K562 (cell line): ENCODE measurements around the gene TAF8. TPM values are rescaled to one million over a fixed set of nuclear protein-coding genes. Genes with fewer than 3 reads are reported as not detected.

Experiments used
- DNMT1 ChIP-seq: fragments of 450-650 bp; IDR thresholded peaks from 2 replicates; pipeline ENCODE4 v1.6.1; 2016; ENCODE audit warnings: antibody characterized with exemption, mild to moderate bottlenecking
- EGR1 ChIP-seq: fragments of 450-650 bp; conservative IDR thresholded peaks from 2 replicates; pipeline ENCODE4 v1.6.1; 2017; ENCODE audit warnings: mild to moderate bottlenecking
- HNRNPH1 ChIP-seq: fragments of 200-400 bp; formaldehyde crosslinking; optimal IDR thresholded peaks from 2 replicates; pipeline ENCODE3; 2017; ENCODE audit warnings: low read depth, mild to moderate bottlenecking, low read length, moderate library complexity
- KLF13 ChIP-seq: fragments of 450-650 bp; IDR thresholded peaks from 2 replicates; pipeline ENCODE4 v1.6.1; 2016; ENCODE audit warnings: missing genetic modification characterization, low read depth, mild to moderate bottlenecking, missing compliant biosample characterization, moderate library complexity, borderline replicate concordance
- MAFG ChIP-seq: fragments of 450-650 bp; conservative IDR thresholded peaks from 2 replicates; pipeline ENCODE4 v1.6.1; 2016; ENCODE audit warnings: missing genetic modification characterization, missing compliant biosample characterization
- RBM22 ChIP-seq: fragments of 200-400 bp; formaldehyde crosslinking; IDR thresholded peaks from 2 replicates; pipeline ENCODE4 v1.6.1; 2018; ENCODE audit warnings: low read length, low read depth; ENCODE audit not compliant: poor library complexity, severe bottlenecking
- SIN3A ChIP-seq, 2 experiments: fragments of 150-350 bp in 1 of 2; IDR thresholded peaks; 2 replicates each; pipeline ENCODE4 v1.6.1; 2011 to 2016; ENCODE audit warnings: borderline replicate concordance in 2 of 2, low read depth in 2 of 2, low read length in 2 of 2, mild to moderate bottlenecking in 2 of 2, moderate library complexity in 2 of 2; ENCODE audit not compliant: control insufficient read depth in 1 of 2
- SMC3 ChIP-seq: conservative IDR thresholded peaks from 2 replicates; pipeline ENCODE4 v1.6.1; 2011; ENCODE audit warnings: low read depth, low read length, improper control_type of control experiment; ENCODE audit not compliant: insufficient read depth
- SOX6 ChIP-seq: fragments of 450-650 bp; IDR thresholded peaks from 2 replicates; pipeline ENCODE4 v1.6.1; 2014; ENCODE audit warnings: mild to moderate bottlenecking
- TBP ChIP-seq: optimal IDR thresholded peaks from 2 replicates; pipeline ENCODE3; 2011; ENCODE audit warnings: low read depth, low read length, improper control_type of control experiment
- ZBTB1 ChIP-seq: sonication (generic); formaldehyde crosslinking; IDR thresholded peaks from 2 replicates; pipeline ENCODE4 v1.8.1; 2023; ENCODE audit warnings: missing genetic modification reagents, low read depth, mild to moderate bottlenecking, borderline replicate concordance
- ZFP36 ChIP-seq: fragments of 150-350 bp; IDR thresholded peaks from 2 replicates; pipeline ENCODE4 v1.6.1; 2018; ENCODE audit warnings: low read length, low read depth; ENCODE audit not compliant: partially characterized antibody
- ZNF224 ChIP-seq: sonication (generic); formaldehyde crosslinking; IDR thresholded peaks from 2 replicates; pipeline ENCODE4 v1.8.0; 2022; ENCODE audit warnings: mild to moderate bottlenecking, missing genetic modification reagents
- ZNF253 ChIP-seq: fragments of 250-450 bp; sonication (Bioruptor Pico); conservative IDR thresholded peaks from 2 replicates; pipeline ENCODE4 v1.6.1; 2021; ENCODE audit warnings: mild to moderate bottlenecking
- polyA plus RNA-seq, 8 experiments: library from polyadenylated mRNA; depleted of rRNA in 4 of 8; stranded (reverse) in 5 of 8; unstranded in 3 of 8; fragments of >200 nt; fragmentation: Nextera tagmentation in 2 of 8; fragmentation: Illumina TruSeq in 1 of 8; extraction: Ambion mirVana in 2 of 8; extraction: Trizol in 1 of 8; gene quantifications; 2 replicates each; pipeline versions ENCODE4 v1.2.1 to v1.2.3, GENCODE V29; 2011 to 2014; ENCODE audit warnings: inconsistent platforms in 1 of 8, missing spikeins in 1 of 8
- total RNA-seq, 7 experiments: library from RNA; depleted of rRNA in 6 of 7; stranded (reverse); fragments of >200 nt in 6 of 7; fragmentation: Illumina TruSeq in 2 of 7; extraction: Trizol in 2 of 7; gene quantifications; 2 replicates each; pipeline versions ENCODE4 v1.2.1 to v1.2.3, GENCODE V29; 2011 to 2021; ENCODE audit warnings: low replicate concordance in 1 of 7
- TF ChIP-seq, protein P1 (sequence below): sonication (generic); formaldehyde crosslinking; IDR thresholded peaks from 2 replicates; pipeline ENCODE4 v1.5.0; 2020; ENCODE audit warnings: missing genetic modification reagents
- TF ChIP-seq, protein P2 (sequence below): sonication (generic); IDR thresholded peaks from 2 replicates; pipeline ENCODE4 v1.6.1; 2016
- TF ChIP-seq, protein P3 (sequence below): sonication (generic); formaldehyde crosslinking; IDR thresholded peaks from 2 replicates; pipeline ENCODE4 v1.8.1; 2022; ENCODE audit warnings: missing genetic modification reagents
- TF ChIP-seq, protein P4 (sequence below): fragments of 250-450 bp; sonication (Bioruptor Pico); IDR thresholded peaks from 2 replicates; pipeline ENCODE4 v1.5.0; 2021; ENCODE audit warnings: mild to moderate bottlenecking, moderate library complexity

The TAF8 gene
- total and polyA plus RNA-seq, 9 of the 15 experiments (the other 6 are each of a cell fraction or from before 2014, with no cell fraction given), result 29.4 to 84.0 (median 52.6) TPM

DNA sequence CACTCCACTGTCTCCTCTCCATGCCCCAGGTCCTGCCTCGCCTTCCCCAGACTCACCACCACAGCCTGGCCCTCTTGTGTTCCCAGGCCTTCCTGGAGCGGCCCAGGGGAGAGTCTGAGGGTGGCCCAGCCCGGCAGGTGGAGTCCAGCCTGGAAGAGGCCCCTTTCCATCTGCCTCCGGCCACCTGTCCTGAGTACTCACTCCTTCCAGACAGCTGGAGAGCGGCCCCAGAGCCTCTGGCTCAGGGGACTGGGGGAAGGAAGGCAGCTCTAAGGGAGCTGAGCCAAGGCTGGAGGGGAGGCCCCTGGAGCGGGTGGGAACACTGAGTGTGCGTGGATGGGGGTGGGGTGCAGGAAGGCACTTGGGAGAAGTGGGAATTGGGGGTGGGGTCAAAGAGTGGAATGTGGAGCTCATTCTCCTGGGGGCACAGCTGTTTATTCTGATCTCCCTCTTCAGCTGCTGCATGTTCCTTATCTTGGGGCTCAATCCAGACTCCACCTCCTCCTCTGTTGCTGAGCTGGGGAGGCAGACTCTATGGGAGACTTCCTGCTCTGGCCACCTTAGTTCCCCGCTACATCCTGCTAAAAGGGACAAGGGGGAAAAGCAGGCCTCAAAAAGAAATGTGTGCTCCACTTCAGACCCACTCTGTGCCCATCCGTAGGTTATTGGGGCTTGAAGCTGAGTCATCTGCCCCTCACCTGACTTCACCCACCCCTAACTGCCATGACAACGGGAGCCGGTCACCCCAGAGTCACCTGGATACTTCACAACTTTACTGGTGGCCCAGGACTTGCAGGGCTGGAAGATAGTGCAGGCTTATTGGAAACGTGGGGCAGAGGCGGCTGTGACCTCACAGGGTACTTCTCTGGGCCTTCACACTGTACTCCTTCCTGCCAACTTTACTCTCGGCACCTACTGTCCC is 19.5 kb upstream of the TAF8 start (continued):
- TF ChIP-seq, protein P1, sequence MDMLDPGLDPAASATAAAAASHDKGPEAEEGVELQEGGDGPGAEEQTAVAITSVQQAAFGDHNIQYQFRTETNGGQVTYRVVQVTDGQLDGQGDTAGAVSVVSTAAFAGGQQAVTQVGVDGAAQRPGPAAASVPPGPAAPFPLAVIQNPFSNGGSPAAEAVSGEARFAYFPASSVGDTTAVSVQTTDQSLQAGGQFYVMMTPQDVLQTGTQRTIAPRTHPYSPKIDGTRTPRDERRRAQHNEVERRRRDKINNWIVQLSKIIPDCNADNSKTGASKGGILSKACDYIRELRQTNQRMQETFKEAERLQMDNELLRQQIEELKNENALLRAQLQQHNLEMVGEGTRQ (CRISPR knock-in tag), result no peak
- TF ChIP-seq TBP, result peak; percentile 61
- TF ChIP-seq MAFG (tag), result peak; percentile 13; the same call in 1 of the 2 replicates
- TF ChIP-seq ZNF224, result no peak
- no peak for TF ChIP-seq ZNF253 (CRISPR knock-in tag)
- TF ChIP-seq KLF13 (tag), result no peak
- TF ChIP-seq, protein P2, sequence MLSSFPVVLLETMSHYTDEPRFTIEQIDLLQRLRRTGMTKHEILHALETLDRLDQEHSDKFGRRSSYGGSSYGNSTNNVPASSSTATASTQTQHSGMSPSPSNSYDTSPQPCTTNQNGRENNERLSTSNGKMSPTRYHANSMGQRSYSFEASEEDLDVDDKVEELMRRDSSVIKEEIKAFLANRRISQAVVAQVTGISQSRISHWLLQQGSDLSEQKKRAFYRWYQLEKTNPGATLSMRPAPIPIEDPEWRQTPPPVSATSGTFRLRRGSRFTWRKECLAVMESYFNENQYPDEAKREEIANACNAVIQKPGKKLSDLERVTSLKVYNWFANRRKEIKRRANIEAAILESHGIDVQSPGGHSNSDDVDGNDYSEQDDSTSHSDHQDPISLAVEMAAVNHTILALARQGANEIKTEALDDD, result no peak
- no peak for TF ChIP-seq SMC3
- TF ChIP-seq, protein P3, sequence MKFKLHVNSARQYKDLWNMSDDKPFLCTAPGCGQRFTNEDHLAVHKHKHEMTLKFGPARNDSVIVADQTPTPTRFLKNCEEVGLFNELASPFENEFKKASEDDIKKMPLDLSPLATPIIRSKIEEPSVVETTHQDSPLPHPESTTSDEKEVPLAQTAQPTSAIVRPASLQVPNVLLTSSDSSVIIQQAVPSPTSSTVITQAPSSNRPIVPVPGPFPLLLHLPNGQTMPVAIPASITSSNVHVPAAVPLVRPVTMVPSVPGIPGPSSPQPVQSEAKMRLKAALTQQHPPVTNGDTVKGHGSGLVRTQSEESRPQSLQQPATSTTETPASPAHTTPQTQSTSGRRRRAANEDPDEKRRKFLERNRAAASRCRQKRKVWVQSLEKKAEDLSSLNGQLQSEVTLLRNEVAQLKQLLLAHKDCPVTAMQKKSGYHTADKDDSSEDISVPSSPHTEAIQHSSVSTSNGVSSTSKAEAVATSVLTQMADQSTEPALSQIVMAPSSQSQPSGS (CRISPR knock-in tag), result no peak
- TF ChIP-seq EGR1, result peak; percentile 16; the same call in 1 of the 2 replicates
- TF ChIP-seq, protein P4, sequence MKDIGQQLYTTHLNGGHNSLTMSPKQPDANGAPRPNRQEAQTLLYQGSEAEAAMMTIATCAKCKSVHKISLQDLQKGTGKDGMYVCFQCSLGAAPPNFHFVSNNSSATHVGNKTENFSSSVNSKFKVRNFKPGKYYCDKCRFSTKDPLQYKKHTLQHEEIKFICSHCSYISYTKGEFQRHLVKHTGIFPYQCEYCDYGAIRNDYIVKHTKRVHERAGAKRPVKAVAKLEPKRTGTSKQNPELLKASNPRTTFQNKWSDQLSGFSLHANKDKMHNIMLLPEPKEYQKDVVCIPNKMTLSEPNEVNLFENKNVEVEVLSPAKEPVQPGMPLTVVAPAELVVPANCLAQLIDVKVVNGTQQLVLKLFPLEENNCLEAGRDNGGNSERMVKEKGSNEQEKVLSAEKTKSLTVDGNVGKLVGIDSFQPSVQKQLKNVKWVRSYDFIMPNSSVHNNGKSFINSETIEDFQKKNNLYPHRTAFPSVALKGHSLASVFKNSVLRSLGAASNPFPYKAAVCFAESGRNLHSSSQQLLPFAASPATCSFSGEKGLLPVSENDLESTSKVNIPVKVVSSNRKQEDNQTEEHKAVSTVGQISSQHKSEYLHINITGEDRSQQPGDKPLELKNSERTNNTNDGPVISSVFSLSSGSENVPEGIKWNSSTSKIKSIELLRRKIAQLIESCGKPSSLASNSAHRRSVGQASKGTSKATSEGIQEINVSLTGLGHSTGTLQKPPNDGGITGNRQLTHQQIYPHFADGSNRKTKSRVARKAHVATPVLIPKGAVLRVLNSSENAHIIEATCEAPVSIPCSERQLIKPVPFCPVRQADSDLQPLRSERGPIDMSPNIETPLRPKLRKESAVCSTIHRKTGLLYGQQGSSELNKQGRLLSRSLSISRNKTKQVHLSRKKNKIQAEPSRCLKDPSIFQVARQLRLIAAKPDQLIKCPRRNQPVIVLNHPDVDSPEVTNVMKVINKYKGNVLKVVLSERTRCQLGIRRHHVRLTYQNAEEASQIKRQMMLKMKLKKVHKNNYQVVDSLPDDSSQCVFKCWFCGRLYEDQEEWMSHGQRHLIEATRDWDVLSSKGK, result no peak
- TF ChIP-seq ZFP36, result no peak
- TF ChIP-seq SIN3A (IDR thresholded peaks at IDR 0.05; ENCODE audit: borderline replicate concordance in 2 of 2, control insufficient read depth in 1 of 2, low read depth in 2 of 2, low read length in 2 of 2), result no peak
- no peak for TF ChIP-seq ZBTB1 (CRISPR knock-in tag)
- 0 out of 2 replicates have a peak, but pooled peaks have one; percentile 79 for TF ChIP-seq DNMT1
- TF ChIP-seq SOX6, result peak; percentile 19; the same call in 1 of the 2 replicates
- no peak for TF ChIP-seq HNRNPH1
- TF ChIP-seq RBM22, result no peak
